Inferior parietal cortex (tissue), 1 donor: ENCODE measurements around the gene CYP4A22.
A peak's percentile ranks its signal among the peaks of the same experiment; 100 is the strongest.
"Not testable (repeated sequence)": the region's sequence is repeated elsewhere in the genome, so short reads cannot be mapped to it uniquely, and the experiment has no call there.

Experiments
- DNase-seq: peaks from one replicate; pipeline ENCODE4 v3.0.0-alpha.2; 2016; ENCODE audit errors: extremely low spot score

The CYP4A22 gene, protein sequence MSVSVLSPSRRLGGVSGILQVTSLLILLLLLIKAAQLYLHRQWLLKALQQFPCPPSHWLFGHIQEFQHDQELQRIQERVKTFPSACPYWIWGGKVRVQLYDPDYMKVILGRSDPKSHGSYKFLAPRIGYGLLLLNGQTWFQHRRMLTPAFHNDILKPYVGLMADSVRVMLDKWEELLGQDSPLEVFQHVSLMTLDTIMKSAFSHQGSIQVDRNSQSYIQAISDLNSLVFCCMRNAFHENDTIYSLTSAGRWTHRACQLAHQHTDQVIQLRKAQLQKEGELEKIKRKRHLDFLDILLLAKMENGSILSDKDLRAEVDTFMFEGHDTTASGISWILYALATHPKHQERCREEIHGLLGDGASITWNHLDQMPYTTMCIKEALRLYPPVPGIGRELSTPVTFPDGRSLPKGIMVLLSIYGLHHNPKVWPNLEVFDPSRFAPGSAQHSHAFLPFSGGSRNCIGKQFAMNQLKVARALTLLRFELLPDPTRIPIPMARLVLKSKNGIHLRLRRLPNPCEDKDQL

DNA sequence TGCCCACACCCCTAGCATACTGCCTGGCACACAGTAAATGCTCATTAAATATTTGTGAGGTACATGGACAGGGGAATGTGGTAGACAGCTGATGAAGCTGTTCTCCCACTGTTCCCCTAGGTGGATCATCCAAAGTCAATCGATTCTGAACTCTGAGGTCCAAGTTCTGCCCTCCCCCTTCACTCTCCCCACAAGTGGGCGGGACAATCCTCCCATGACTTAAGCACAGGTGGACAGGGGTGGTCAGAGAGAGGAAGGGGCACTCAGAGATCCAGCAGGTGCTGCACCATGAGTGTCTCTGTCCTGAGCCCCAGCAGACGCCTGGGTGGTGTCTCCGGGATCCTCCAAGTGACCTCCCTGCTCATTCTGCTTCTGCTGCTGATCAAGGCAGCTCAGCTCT, at the start of gene CYP4A22:
Gene CYP4A22, plus strand, starts transcription at position 244 of the 400 bp plus-strand sequence. Its CDS starts 45 bp downstream, at position 289.
- DNase-seq: no peak

GRCh38 chr1:47089356-47089755, 47.9 kb upstream of the CYP4A22 start:
- DNase-seq: peak; percentile 9

- not testable (repeated sequence) for DNase-seq
These were observed 45.8 kb upstream of the CYP4A22 start for GRCh38 chr1:47091476-47091875.

DNA sequence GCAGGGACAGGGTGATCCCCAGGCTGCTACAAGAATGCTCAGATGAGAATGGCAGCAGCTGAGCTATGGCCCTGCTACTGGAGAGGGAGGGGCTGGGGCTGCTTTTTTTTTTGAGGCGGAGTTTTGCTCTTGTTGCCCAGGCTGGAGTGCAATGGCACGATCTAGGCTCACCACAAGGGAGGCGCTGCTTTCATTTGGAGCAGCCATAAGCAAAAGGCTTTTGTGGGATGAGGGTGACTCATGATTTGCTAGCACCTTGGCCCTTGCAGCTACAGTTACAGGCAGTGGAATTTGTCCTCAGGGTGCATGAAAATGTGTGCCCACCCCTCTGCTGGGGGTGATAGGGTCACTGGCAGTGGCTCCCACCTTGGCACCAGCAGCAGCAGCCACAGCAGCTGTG, 32.4 kb upstream of the CYP4A22 start:
- no peak for DNase-seq

DNA sequence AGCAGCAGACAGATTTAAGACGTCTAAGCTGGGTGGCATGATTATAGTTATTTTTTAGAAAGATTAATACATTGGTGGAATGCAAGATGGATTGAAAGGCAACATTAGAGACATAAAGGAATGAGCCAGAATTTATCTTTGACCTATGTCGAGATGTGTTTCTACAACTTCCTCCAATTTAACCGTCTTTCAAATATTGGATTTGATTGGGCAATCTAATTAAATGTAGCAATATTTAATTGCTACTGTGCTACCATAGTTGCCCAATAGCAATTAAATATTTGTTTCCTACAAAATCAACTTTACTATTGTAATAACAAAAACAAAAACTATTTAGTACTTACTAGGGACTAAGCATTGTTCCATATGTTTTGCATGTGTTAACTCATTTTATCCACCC, 30.4 kb upstream of the CYP4A22 start:
- DNase-seq: no peak

DNA sequence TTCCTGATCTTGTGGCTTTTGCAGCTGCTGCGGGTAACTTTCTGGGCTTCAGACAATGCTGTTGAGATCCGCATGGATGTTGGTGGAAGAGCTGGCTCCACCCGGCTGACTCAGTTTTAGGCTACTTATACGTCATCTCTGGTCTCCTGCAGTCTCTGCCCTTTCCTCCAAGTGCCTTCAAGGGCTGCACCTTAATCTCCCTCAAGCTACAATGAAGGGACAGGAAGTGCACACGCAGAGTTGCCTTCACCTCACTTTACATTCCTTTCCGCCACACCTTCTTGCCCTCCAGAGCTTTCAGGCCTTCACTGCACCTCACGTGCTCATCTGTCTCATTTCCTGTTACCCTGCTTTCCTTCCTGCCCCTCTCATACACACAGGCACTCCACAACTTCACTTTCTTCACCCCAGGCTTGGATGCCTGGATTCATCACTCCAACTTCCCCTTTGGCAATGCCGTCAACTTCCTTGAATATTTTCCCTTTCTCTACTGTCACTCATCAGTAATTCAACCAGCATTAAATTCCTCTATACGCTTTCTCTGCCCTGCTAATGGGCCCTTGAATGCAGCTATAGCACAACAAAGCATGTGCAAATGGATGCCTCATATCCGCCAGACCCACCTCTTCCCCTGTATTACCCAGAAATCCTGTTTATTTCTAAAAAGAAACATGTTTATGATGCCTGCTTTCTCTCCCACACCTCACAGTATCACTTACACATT, 29.2 kb upstream of the CYP4A22 start:
- DNase-seq: not testable (repeated sequence)

DNA sequence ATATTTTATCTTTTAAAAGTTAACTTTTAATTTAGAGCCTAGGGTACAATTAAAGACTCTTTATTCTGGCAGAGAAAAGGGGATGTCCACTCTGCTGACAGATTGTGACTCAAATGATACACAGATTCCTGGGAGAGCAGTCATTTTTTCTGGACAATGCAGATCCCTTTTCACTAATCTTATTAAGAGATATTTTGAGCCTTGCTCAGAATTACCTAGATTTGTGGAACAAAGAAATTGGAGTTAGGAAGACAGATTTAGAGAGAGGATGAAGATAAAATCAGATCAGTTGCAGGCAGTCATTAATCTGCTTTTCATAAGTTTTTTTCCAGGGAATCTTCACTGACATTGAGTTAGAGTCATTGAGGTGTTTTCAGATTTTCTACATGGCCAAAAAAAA, 27.8 kb upstream of the CYP4A22 start:
- DNase-seq: not testable (repeated sequence)

- no peak for DNase-seq
These were observed 24.1 kb upstream of the CYP4A22 start for GRCh38 chr1:47113178-47113577.

GRCh38 chr1:47121039-47121438, 16.2 kb upstream of the CYP4A22 start:
- not testable (repeated sequence) for DNase-seq

DNA sequence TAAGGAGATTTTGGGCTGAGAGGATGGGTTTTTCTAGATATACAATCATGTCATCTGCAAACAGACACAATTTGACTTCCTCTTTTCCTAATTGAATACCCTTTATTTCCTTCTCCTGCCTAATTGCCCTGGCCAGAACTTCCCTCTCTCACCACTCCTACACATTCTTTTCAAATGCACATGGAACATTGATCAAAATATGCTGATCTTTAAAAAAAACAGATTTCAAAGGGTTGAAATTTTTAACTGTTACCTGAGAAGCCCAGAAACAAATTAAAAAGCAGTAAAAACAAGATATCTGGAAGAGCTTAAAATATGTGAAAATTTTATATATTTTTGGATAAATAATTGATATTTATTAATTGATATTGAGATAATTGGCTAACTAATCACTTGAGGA, 12.4 kb upstream of the CYP4A22 start:
- not testable (repeated sequence) for DNase-seq

GRCh38 chr1:47126997-47127396, 10.2 kb upstream of the CYP4A22 start:
- not testable (repeated sequence) for DNase-seq

GRCh38 chr1:47128221-47128620, 9.0 kb upstream of the CYP4A22 start:
- no peak for DNase-seq

GRCh38 chr1:47128854-47129253, 8.4 kb upstream of the CYP4A22 start:
- DNase-seq: not testable (repeated sequence)

DNA sequence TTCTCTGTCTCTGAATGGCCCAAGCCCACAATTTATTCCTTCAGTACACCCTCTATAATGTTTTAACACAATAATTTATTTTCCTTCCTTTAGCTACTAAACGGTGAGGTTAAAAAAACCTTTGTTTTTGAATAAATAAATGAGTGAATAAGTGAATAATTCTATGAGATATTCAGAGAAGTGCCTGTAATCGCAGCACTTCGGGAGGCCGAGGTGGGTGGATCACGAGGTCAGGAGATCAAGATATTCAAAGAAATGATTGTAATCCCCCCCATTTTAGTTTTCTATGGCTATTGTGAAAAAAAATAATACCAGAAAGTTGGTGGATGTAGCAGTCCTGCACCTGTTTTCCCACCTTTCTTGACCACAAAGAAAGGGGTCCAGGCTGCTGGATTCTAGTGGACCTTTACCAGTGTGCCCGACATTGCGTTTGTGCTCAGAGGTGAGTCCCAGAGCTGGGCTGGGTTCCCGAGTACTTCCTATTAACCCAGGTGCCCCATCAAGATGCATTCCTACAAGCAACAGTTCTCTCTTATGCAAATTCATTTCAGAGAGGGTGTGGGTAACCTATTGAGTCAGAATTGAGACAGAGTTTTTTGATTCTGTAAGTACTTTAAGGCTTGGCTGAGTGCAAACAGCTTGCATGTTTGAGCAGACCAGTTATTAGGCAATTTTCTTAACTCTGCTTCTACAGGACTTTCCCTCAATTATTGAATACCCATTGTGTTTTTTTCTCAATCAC, 7.6 kb upstream of the CYP4A22 start:
- not testable (repeated sequence) for DNase-seq

DNA sequence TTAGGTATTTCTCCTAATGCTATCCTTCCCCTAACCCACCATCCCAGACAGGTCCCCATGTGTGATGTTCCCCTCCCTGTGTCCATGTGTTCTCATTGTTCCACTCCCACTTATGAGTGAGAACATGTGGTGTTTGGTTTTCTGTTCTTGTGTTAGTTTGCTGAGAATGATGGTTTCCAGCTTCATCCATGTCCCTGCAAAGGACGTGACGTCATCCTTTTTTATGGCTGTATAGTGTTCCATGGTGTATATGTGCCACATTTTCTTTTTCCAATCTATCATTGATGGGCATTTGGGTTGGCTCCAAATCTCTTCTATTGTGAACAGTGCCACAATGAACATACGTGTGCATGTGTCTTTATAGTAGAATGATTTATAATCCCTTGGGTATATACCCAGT, 4.6 kb upstream of the CYP4A22 start:
- DNase-seq: not testable (repeated sequence)

- DNase-seq: no peak
These were observed 829 bp downstream of the CYP4A22 start for GRCh38 chr1:47137925-47138615.

- DNase-seq: not testable (repeated sequence)
These were observed 3.1 kb downstream of the CYP4A22 start for GRCh38 chr1:47140358-47140757.

GRCh38 chr1:47143654-47144053, 6.4 kb downstream of the CYP4A22 start:
- DNase-seq: not testable (repeated sequence)

DNA sequence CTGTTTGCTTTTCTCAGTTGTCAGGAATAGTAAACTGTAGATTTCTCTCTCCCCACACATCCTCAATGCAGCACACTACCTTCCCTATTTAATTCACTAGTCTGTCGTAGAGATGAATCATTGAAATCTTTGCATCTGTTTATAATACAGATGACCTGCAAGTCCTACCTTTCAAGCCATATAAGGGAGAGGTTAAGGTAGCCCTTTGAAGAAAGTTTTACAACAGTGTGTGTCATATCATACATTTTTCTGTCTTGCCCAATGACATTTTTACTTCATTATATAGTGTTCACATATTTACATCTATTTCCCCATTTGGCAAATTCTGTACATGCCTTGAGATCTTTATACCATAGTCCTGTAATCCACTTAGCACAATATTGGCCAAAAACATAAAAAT, 9.3 kb downstream of the CYP4A22 start:
- not testable (repeated sequence) for DNase-seq

GRCh38 chr1:47147047-47147785, 10.0 kb downstream of the CYP4A22 start:
- no peak for DNase-seq

DNA sequence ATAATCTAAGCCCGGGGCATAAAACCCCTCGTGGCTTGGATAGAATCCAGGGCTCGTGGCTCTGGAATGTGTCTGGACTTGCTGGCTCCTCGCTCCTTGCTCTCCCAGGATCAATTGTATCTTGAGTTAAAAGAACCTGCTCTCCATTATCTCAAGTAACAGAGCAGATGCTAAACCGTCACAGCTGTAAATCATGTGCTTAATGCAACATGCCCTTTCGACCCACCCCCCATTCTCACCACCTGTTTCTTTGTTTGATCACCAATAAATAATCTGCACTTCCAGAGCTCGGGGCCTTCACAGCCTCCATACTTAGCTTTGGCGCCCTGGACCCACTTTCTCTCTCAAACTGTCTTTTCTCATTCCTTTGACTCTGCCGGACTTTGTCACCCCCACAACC, 11.9 kb downstream of the CYP4A22 start:
- DNase-seq: not testable (repeated sequence)
